Caco-2 (cell line): ENCODE measurements around the gene MRPS22. TPM values are rescaled to one million over a fixed set of nuclear protein-coding genes. Genes with fewer than 3 reads are reported as not detected.

Experiments used
- BruUV-seq: library from RNA; stranded (reverse); fragments of 400-500 nt; replicated peaks from 2 replicates; lab custom pipeline; 2021; lab: Mats Ljungman, UMichigan
- CTCF ChIA-PET: fragments of 300-600 bp; sonication (Branson Sonifier 250); formaldehyde crosslinking; loops from one replicate; lab custom pipeline; 2022; ENCODE audit warnings: antibody characterized with exemption; lab: Charles Lee
- POLR2A ChIA-PET: fragments of 300-600 bp; sonication (Branson Sonifier 250); formaldehyde crosslinking; loops from one replicate; lab custom pipeline; 2022; ENCODE audit warnings: antibody characterized with exemption; lab: Charles Lee
- DNase-seq, 2 experiments: peaks; one replicate each; pipeline versions ENCODE4 v3.0.0 to v3.0.0-alpha.2; 2020 to 2022
- H3K27me3 ChIP-seq: replicated peaks from 2 replicates; pipeline ENCODE4 v1.6.0; 2011; ENCODE audit warnings: low read length; ENCODE audit not compliant: control insufficient read depth, insufficient read depth
- H3K36me3 ChIP-seq: 2 replicates; pipeline ENCODE4 v1.5.1; 2011; ENCODE audit warnings: low read length; ENCODE audit not compliant: control insufficient read depth, insufficient read depth
- H3K4me1 ChIP-seq: fragments of 250-450 bp; sonication (Bioruptor Pico); 2 replicates; pipeline ENCODE4 v1.5.1; 2020; ENCODE audit warnings: mild to moderate bottlenecking
- H3K4me3 ChIP-seq: 2 replicates; pipeline ENCODE4 v1.5.1; 2011; ENCODE audit warnings: low read depth, mild to moderate bottlenecking, control low read depth, low read length
- H3K9me3 ChIP-seq: fragments of 250-450 bp; sonication (Bioruptor Pico); 2 replicates; pipeline ENCODE4 v1.5.1; 2020; ENCODE audit warnings: mild to moderate bottlenecking, moderate library complexity
- H3K27ac Mint-ChIP-seq: one replicate; pipeline ENCODE4 v1.8.0; 2022; ENCODE audit warnings: mixed read lengths; ENCODE audit not compliant: unreplicated experiment
- H3K27me3 Mint-ChIP-seq: one replicate; pipeline ENCODE4 v1.8.0; 2022; ENCODE audit warnings: mixed read lengths; ENCODE audit not compliant: insufficient read depth, unreplicated experiment
- H3K36me3 Mint-ChIP-seq: one replicate; pipeline ENCODE4 v1.8.0; 2022; ENCODE audit warnings: mild to moderate bottlenecking, mixed read lengths; ENCODE audit not compliant: insufficient read depth, unreplicated experiment
- H3K4me1 Mint-ChIP-seq: one replicate; pipeline ENCODE4 v1.8.0; 2022; ENCODE audit warnings: low read depth, mixed read lengths; ENCODE audit not compliant: unreplicated experiment
- H3K4me3 Mint-ChIP-seq: one replicate; pipeline ENCODE4 v1.8.0; 2022; ENCODE audit warnings: mild to moderate bottlenecking, moderate library complexity, mixed read lengths; ENCODE audit not compliant: unreplicated experiment
- H3K9me3 Mint-ChIP-seq: one replicate; pipeline ENCODE4 v1.8.0; 2022; ENCODE audit warnings: mixed read lengths; ENCODE audit not compliant: unreplicated experiment
- CTCF ChIP-seq, 2 experiments: fragments of 200-600 bp in 1 of 2; IDR thresholded peaks; 1 replicate in 1 of 2; 2 replicates in 1 of 2; pipeline versions ENCODE4 v1.5.1 to v1.8.0; 2011 to 2022; ENCODE audit warnings: antibody characterized with exemption in 1 of 2, control low read depth in 1 of 2, inconsistent platforms in 1 of 2, low read depth in 1 of 2, low read length in 1 of 2, mild to moderate bottlenecking in 1 of 2, moderate library complexity in 1 of 2; ENCODE audit not compliant: insufficient read depth in 1 of 2, severe bottlenecking in 1 of 2, unreplicated experiment in 1 of 2
- intact Hi-C: fragments of 100-400 bp; cut with micrococcal nuclease; formaldehyde crosslinking; loops from one replicate; pipeline ENCODE4 v1.10.0; 2022; ENCODE audit not compliant: unreplicated experiment
- total RNA-seq: library from RNA; stranded (reverse); gene quantifications from 2 replicates; pipeline ENCODE4 v1.2.3, GENCODE V29; 2022

MRPS22 gene
- total RNA-seq, 1 experiment from 2014 or later: 63.9 TPM

- H3K4me1 Mint-ChIP-seq: peaks cover 3% of the 10 kb centered on the region
- H3K27me3 Mint-ChIP-seq: no peaks in the 10 kb centered on the region
- Histone ChIP-seq H3K4me3 (no peak overlapping the region), H3K27me3 (no peaks in the 10 kb centered on the region), H3K36me3 (no peaks in the 10 kb centered on the region), H3K4me1 (peaks cover 14% of the 10 kb centered on the region; the same call in 1 of the 2 replicates), H3K9me3 (no peaks in the 10 kb centered on the region)
- no peak overlapping the region for H3K4me3 Mint-ChIP-seq
- ChIA-PET POLR2A (no interaction called here), CTCF (no interaction called here)
- no TSS peak for BruUV-seq
- no peak overlapping the region for H3K27ac Mint-ChIP-seq
- no peaks in the 10 kb centered on the region for H3K9me3 Mint-ChIP-seq
- TF ChIP-seq CTCF (IDR thresholded peaks at IDR 0.05; ENCODE audit: insufficient read depth in 1 of 2, low read depth in 1 of 2, low read length in 1 of 2, severe bottlenecking in 1 of 2, unreplicated experiment in 1 of 2): no peak
- no peak for DNase-seq
- no peaks in the 10 kb centered on the region for H3K36me3 Mint-ChIP-seq
- intact Hi-C loops: no loop called here
Measured at GRCh38 chr3:139304383-139304782, 39.4 kb upstream of the MRPS22 start.

- Histone ChIP-seq H3K4me3 (no peak overlapping the region), H3K27me3 (no peaks in the 10 kb centered on the region), H3K9me3 (no peaks in the 10 kb centered on the region), H3K4me1 (0 out of 2 replicates have a peak, but pooled peaks cover 4% of the 10 kb centered on the region), H3K36me3 (no peaks in the 10 kb centered on the region)
- intact Hi-C loops: no loop called here
- no peak for DNase-seq
- ChIA-PET CTCF (no interaction called here), POLR2A (no interaction called here)
- no TSS peak for BruUV-seq
- no peaks in the 10 kb centered on the region for H3K9me3 Mint-ChIP-seq
- no peak overlapping the region for H3K27ac Mint-ChIP-seq
- no peaks in the 10 kb centered on the region for H3K27me3 Mint-ChIP-seq
- no peaks in the 10 kb centered on the region for H3K36me3 Mint-ChIP-seq
- no peak overlapping the region for H3K4me3 Mint-ChIP-seq
- TF ChIP-seq CTCF (IDR thresholded peaks at IDR 0.05; ENCODE audit: insufficient read depth in 1 of 2, low read depth in 1 of 2, low read length in 1 of 2, severe bottlenecking in 1 of 2, unreplicated experiment in 1 of 2): no peak
- H3K4me1 Mint-ChIP-seq: no peaks in the 10 kb centered on the region
Measured at GRCh38 chr3:139306078-139306477, 37.7 kb upstream of the MRPS22 start.

- H3K4me3 Mint-ChIP-seq: no peak overlapping the region
- no peak for TF ChIP-seq CTCF (IDR thresholded peaks at IDR 0.05; ENCODE audit: insufficient read depth in 1 of 2, low read depth in 1 of 2, low read length in 1 of 2, severe bottlenecking in 1 of 2, unreplicated experiment in 1 of 2)
- H3K27me3 Mint-ChIP-seq: no peaks in the 10 kb centered on the region
- CTCF ChIA-PET: no interaction called here
- H3K4me3 ChIP-seq: no peak overlapping the region
- intact Hi-C loops: no loop called here
- H3K4me1 ChIP-seq: 0 out of 2 replicates have a peak, but pooled peaks cover under 1% of the 10 kb centered on the region
- H3K36me3 Mint-ChIP-seq: no peaks in the 10 kb centered on the region
- no peak overlapping the region for H3K27ac Mint-ChIP-seq
- H3K36me3 ChIP-seq: no peaks in the 10 kb centered on the region
- no TSS peak for BruUV-seq
- POLR2A ChIA-PET: no interaction called here
- no peak for DNase-seq
- no peaks in the 10 kb centered on the region for H3K9me3 Mint-ChIP-seq
- H3K9me3 ChIP-seq: no peaks in the 10 kb centered on the region
- H3K4me1 Mint-ChIP-seq: peaks cover 5% of the 10 kb centered on the region
- H3K27me3 ChIP-seq: no peaks in the 10 kb centered on the region
Measured at GRCh38 chr3:139307072-139307491, 36.7 kb upstream of the MRPS22 start.
